ENCODE results near the gene DHDH. TPM values are rescaled to one million over a fixed set of nuclear protein-coding genes. Genes with fewer than 3 reads are reported as not detected.
A peak's percentile ranks its signal among the peaks of the same experiment; 100 is the strongest.

DHDH gene
- total RNA-seq, 2 experiments from 2014 or later = not detected

- peaks cover 54% of the 10 kb centered on the region for H3K79me2 ChIP-seq (ENCODE audit: insufficient read depth, low read depth, low read length)
- BruUV-seq (replicated peaks) = no TSS peak
- peak overlapping the region; percentile 97 for H3K4me3 ChIP-seq (ENCODE audit: low read depth, low read length, poor library complexity, severe bottlenecking)
- peak; percentile 38 for DNase-seq (ENCODE audit: low spot score)
- TF ChIP-seq EZH2phosphoT487 (IDR thresholded peaks at IDR 0.05; ENCODE audit: borderline replicate concordance, low read depth, low read length) = no peak
- TF ChIP-seq, protein P1, sequence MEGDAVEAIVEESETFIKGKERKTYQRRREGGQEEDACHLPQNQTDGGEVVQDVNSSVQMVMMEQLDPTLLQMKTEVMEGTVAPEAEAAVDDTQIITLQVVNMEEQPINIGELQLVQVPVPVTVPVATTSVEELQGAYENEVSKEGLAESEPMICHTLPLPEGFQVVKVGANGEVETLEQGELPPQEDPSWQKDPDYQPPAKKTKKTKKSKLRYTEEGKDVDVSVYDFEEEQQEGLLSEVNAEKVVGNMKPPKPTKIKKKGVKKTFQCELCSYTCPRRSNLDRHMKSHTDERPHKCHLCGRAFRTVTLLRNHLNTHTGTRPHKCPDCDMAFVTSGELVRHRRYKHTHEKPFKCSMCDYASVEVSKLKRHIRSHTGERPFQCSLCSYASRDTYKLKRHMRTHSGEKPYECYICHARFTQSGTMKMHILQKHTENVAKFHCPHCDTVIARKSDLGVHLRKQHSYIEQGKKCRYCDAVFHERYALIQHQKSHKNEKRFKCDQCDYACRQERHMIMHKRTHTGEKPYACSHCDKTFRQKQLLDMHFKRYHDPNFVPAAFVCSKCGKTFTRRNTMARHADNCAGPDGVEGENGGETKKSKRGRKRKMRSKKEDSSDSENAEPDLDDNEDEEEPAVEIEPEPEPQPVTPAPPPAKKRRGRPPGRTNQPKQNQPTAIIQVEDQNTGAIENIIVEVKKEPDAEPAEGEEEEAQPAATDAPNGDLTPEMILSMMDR (conservative IDR thresholded peaks at IDR 0.05; ENCODE audit: low read length) = no peak
- H3K27ac ChIP-seq (ENCODE audit: low read depth, low read length, poor library complexity, severe bottlenecking) = peak overlapping the region; percentile 49
- H3K4me1 ChIP-seq (ENCODE audit: insufficient read depth, low read length, poor library complexity, severe bottlenecking) = peaks cover 21% of the 10 kb centered on the region
- CTCF ChIA-PET (ENCODE audit: unreplicated experiment) = interaction anchor here (1.3 kb wide), 1 partner anchor 25 kb away, joined by 4 read pairs; no protein-coding TSS in a partner anchor
- peaks cover 4% of the 10 kb centered on the region; the same call in 1 of the 2 replicates for H4K20me1 ChIP-seq (ENCODE audit: insufficient read depth, low read length)
- H2AFZ ChIP-seq (ENCODE audit: low read length) = peak overlapping the region; percentile 45; the same call in 1 of the 2 replicates
- H3K36me3 ChIP-seq (ENCODE audit: insufficient read depth, low read length) = peaks cover 35% of the 10 kb centered on the region
- POLR2A ChIA-PET = interaction anchor here (0.5 to 1.3 kb wide), 9 partner anchors 8 to 182 kb away, joined by 3 to 6 read pairs (median 3); partner anchors contain the start of genes BAX, BCAT2 and DHDH
- H3K9me3 ChIP-seq (ENCODE audit: low read length) = no peaks in the 10 kb centered on the region
- H3K4me2 ChIP-seq (ENCODE audit: low read length) = peak overlapping the region; percentile 92
- intact Hi-C loops (cut with micrococcal nuclease; ENCODE audit: unreplicated experiment) = no loop called here
- H3K9me2 ChIP-seq (ENCODE audit: insufficient read depth, low read length) = no peaks in the 10 kb centered on the region
These were observed 59.2 kb downstream of the DHDH start for GRCh38 chr19:48992581-48993174.

DNA sequence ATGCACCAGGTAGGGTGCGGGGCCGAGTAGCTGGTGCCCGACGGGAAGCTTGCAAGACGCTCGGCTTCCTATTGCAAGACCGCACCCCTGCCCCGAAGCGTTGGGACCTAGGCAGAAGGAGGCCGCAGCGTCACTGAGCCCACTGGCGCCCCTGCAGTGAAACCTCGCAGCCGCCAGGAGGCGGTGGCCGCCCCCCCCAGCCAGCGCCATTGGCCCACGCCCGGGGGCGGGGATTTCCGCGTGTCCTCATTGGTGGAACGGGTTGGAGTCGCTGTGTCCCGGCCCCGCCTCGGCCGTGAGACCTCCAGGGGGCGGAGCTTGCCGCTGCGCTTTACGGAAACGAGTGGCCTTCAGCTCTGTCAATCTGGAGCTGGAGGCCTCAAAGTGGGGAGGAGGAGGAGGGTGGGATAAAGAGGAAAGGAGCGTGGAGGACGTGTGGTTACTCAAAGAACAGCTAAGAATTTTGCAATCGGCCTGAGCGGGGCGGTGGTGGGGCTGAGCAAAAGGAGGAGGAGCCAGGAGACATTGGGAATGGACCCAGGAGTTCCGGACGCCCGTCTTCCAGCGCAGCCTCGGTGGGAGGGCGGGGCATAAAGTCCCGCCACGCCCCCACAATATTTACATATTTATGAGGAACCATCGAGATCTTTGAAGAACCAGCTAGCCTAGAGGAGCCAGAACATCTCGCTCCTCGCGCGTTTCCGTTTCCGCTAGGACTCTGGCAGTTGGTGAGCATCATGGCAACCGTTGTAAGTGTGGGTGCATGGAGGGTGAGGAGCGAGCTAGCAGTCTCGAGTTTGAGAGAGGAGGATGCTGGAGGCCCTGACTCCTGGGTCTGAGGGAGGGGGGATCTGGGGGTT is 59.9 kb downstream of the DHDH start, which contains the start of the genes GYS1 and RUVBL2:
Gene GYS1 (minus strand): TSS at position 135 of the 860 bp plus-strand sequence. CDS start 197 bp downstream, outside the sequence.
Gene RUVBL2 (plus strand): TSS at position 713 of the 860 bp plus-strand sequence. CDS start 25 bp downstream, at position 738.
- peak; percentile 100 for DNase-seq (ENCODE audit: low spot score)
- Histone ChIP-seq H4K20me1 (ENCODE audit: insufficient read depth, low read length) (peaks cover 4% of the 10 kb centered on the region; the same call in 1 of the 2 replicates), H3K9me2 (ENCODE audit: insufficient read depth, low read length) (no peaks in the 10 kb centered on the region), H3K9me3 (ENCODE audit: low read length) (no peaks in the 10 kb centered on the region), H3K4me2 (ENCODE audit: low read length) (peak within 1 kb of the TSS; percentile 92), H3K27ac (ENCODE audit: low read depth, low read length, poor library complexity, severe bottlenecking) (peak within 1 kb of the TSS; percentile 77), H3K36me3 (ENCODE audit: insufficient read depth, low read length) (peaks cover 36% of the 10 kb centered on the region), H3K4me3 (ENCODE audit: low read depth, low read length, poor library complexity, severe bottlenecking) (peak within 1 kb of the TSS; percentile 97), H3K4me1 (ENCODE audit: insufficient read depth, low read length, poor library complexity, severe bottlenecking) (peaks cover 21% of the 10 kb centered on the region), H3K79me2 (ENCODE audit: insufficient read depth, low read depth, low read length) (peaks cover 61% of the 10 kb centered on the region), H2AFZ (ENCODE audit: low read length) (peak within 1 kb of the TSS; percentile 56)
- POLR2A ChIA-PET = interaction anchor here (0.9 to 1.5 kb wide), 9 partner anchors 10 to 183 kb away, joined by 3 to 7 read pairs (median 4); partner anchors contain the start of genes BAX, BCAT2 and DHDH
- no peak for TF ChIP-seq EZH2phosphoT487 (IDR thresholded peaks at IDR 0.05; ENCODE audit: borderline replicate concordance, low read depth, low read length)
- TF ChIP-seq, protein P1 (conservative IDR thresholded peaks at IDR 0.05; ENCODE audit: low read length) = peak; percentile 84
- intact Hi-C loops (cut with micrococcal nuclease; ENCODE audit: unreplicated experiment) = no loop called here
- CTCF ChIA-PET (ENCODE audit: unreplicated experiment) = interaction anchor here (0.6 to 1.3 kb wide), 3 partner anchors 26 to 177 kb away, joined by 3 to 4 read pairs (median 4); no protein-coding TSS in a partner anchor
- no TSS peak for BruUV-seq (replicated peaks)
